ENCODE data around the gene APPL2. TPM values are rescaled to one million over a fixed set of nuclear protein-coding genes. Genes with fewer than 3 reads are reported as not detected.

APPL2 gene
- total and polyA plus RNA-seq, 2 of the 13 experiments (the other 11 are each of a cell fraction or from before 2014, with no cell fraction given): 9.9 to 11.1 TPM

DNA sequence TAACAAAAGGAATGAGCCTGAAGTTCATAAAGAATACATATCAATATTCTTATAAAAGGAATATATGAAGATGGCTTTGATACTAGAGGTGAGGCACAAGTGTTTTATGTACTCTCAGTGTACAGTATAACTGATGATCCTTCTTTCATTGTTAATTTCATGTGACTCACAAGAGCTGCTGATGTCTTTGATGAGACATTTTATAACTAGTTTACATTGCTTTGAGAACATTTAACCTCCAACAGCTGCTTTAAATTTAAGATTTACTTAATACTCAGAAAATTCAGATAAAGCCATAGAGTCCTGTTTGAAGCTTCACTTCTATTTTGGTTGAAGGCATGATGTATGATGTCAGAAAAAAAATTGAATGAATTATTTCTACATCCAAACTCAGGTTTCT lies 68.6 kb downstream of the APPL2 start (continued):
- TF ChIP-seq ZNF382 (CRISPR knock-in tag; IDR thresholded peaks at IDR 0.05; ENCODE audit: borderline replicate concordance) (no peak), SIX4 (CRISPR knock-in tag; IDR thresholded peaks at IDR 0.05) (no peak), HDAC1 (CRISPR knock-in tag; IDR thresholded peaks at IDR 0.05) (no peak)
- TF ChIP-seq, protein P1, sequence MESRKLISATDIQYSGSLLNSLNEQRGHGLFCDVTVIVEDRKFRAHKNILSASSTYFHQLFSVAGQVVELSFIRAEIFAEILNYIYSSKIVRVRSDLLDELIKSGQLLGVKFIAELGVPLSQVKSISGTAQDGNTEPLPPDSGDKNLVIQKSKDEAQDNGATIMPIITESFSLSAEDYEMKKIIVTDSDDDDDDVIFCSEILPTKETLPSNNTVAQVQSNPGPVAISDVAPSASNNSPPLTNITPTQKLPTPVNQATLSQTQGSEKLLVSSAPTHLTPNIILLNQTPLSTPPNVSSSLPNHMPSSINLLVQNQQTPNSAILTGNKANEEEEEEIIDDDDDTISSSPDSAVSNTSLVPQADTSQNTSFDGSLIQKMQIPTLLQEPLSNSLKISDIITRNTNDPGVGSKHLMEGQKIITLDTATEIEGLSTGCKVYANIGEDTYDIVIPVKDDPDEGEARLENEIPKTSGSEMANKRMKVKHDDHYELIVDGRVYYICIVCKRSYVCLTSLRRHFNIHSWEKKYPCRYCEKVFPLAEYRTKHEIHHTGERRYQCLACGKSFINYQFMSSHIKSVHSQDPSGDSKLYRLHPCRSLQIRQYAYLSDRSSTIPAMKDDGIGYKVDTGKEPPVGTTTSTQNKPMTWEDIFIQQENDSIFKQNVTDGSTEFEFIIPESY (CRISPR knock-in tag; IDR thresholded peaks at IDR 0.05): no peak
- TF ChIP-seq, protein P2, sequence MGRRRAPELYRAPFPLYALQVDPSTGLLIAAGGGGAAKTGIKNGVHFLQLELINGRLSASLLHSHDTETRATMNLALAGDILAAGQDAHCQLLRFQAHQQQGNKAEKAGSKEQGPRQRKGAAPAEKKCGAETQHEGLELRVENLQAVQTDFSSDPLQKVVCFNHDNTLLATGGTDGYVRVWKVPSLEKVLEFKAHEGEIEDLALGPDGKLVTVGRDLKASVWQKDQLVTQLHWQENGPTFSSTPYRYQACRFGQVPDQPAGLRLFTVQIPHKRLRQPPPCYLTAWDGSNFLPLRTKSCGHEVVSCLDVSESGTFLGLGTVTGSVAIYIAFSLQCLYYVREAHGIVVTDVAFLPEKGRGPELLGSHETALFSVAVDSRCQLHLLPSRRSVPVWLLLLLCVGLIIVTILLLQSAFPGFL (CRISPR knock-in tag; IDR thresholded peaks at IDR 0.05): no peak

DNA sequence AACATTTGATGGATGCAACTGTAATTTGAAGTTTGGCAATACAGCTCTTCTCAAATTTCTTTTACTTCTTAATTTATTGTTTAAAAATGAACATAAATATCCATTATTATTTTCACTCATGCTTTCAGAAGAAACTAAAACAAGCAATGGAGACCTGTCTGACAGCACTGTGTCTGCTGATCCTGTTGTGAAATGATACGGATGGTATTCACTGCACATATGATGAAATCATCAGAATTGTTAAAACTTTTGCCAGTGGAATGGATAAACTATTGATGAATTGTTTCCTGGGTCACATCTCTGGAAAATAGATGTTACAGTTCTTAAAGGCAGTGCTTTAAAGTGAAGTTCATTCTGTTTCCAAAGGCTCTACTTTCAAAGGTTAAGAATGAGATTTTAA lies 69.2 kb downstream of the APPL2 start:
- no TSS peak for BruUV-seq (replicated peaks)
- Histone ChIP-seq H3K79me2 (ENCODE audit: insufficient read depth, low read length) (no peaks in the 10 kb centered on the region), H4K20me1 (ENCODE audit: insufficient read depth, low read length) (no peaks in the 10 kb centered on the region), H3K4me2 (ENCODE audit: low read depth, low read length) (no peak overlapping the region), H3K9me3 (ENCODE audit: low read length) (no peaks in the 10 kb centered on the region), H3K27me3 (ENCODE audit: control insufficient read depth in 1 of 2, insufficient read depth in 2 of 2, low read length in 2 of 2) (no peaks in the 10 kb centered on the region), H3K27ac (ENCODE audit: extremely low read length, insufficient read depth, low read length) (no peak overlapping the region), H3K9ac (ENCODE audit: insufficient read depth, low read depth, low read length) (no peak overlapping the region), H3K4me3 (replicated peaks in 1 of 3; ENCODE audit: insufficient read depth in 1 of 3, low read depth in 2 of 3, low read length in 3 of 3) (no peak overlapping the region), H2AFZ (ENCODE audit: low read length) (no peak overlapping the region), H3K4me1 (ENCODE audit: insufficient read depth, low read length) (no peaks in the 10 kb centered on the region), H3K36me3 (replicated peaks in 1 of 2; ENCODE audit: control insufficient read depth in 1 of 2, insufficient read depth in 2 of 2, low read length in 2 of 2) (peaks cover 6 to 40% of the 10 kb centered on the region in 2 experiments)
- DNase-seq (ENCODE audit: low spot score): no peak
- TF ChIP-seq ZNF232 (CRISPR knock-in tag; IDR thresholded peaks at IDR 0.05; ENCODE audit: borderline replicate concordance) (no peak), SMYD3 (CRISPR knock-in tag; IDR thresholded peaks at IDR 0.05) (no peak), REPIN1 (CRISPR knock-in tag; IDR thresholded peaks at IDR 0.05; ENCODE audit: borderline replicate concordance, low read depth) (no peak), ADNP (CRISPR knock-in tag; IDR thresholded peaks at IDR 0.05) (no peak), ZNF607 (CRISPR knock-in tag; IDR thresholded peaks at IDR 0.05; ENCODE audit: borderline replicate concordance) (no peak), RELA (CRISPR knock-in tag; IDR thresholded peaks at IDR 0.05) (no peak), KDM3A (CRISPR knock-in tag; IDR thresholded peaks at IDR 0.05; ENCODE audit: low read depth) (no peak)
- no peak for FAIRE-seq
- intact Hi-C loops (cut with micrococcal nuclease; ENCODE audit: unreplicated experiment) (no loop called here), in situ Hi-C loops (cut with HindIII; ENCODE audit: extremely low pct_ligation_motif_present, low pct_unique_long_range_greater_than_20kb) (no loop called here)
- ChIA-PET POLR2A (no interaction called here), CTCF (ENCODE audit: low intra/inter-chr PET ratio, low total read pairs) (no interaction called here)
- 95% methylated on average over 1 of the region's 1 CpG for WGBS (ENCODE audit: low lambda C conversion rate)
- ATAC-seq: no peak
